H54 (cell line): ENCODE results near the gene TESPA1.
A peak's percentile ranks its signal among the peaks of the same experiment; 100 is the strongest.

ENCODE experiments used
- DNase-seq: peaks from one replicate; pipeline ENCODE4 v3.0.0; 2011; ENCODE audit warnings: low spot score, mixed read lengths; ENCODE audit not compliant: insufficient read length
- FAIRE-seq: peaks from 3 replicates; lab custom pipeline; 2011; peaks lifted over from hg19 to GRCh38; lab: Jason Lieb, UNC
- POLR2A ChIP-seq: IDR thresholded peaks from 2 replicates; pipeline ENCODE4 v1.6.1; 2011; ENCODE audit warnings: low read depth, mild to moderate bottlenecking, low read length

TESPA1 gene, protein sequence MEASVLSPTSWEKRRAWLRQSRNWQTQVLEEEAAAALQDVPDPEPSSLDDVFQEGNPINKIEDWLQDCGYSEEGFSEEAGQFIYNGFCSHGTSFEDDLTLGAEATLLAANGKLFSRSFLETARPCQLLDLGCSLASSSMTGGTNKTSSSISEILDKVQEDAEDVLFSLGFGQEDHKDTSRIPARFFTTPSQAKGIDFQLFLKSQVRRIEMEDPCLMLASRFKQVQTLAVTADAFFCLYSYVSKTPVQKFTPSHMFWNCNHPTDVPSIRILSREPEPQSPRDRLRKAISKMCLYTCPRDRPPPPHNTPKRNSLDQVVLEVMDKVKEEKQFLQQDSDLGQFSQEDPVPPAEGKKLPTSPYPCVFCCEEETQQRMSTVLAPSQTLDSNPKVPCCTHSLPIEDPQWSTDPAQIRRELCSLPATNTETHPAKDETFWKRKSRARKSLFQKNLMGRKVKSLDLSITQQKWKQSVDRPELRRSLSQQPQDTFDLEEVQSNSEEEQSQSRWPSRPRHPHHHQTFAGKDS

DNA sequence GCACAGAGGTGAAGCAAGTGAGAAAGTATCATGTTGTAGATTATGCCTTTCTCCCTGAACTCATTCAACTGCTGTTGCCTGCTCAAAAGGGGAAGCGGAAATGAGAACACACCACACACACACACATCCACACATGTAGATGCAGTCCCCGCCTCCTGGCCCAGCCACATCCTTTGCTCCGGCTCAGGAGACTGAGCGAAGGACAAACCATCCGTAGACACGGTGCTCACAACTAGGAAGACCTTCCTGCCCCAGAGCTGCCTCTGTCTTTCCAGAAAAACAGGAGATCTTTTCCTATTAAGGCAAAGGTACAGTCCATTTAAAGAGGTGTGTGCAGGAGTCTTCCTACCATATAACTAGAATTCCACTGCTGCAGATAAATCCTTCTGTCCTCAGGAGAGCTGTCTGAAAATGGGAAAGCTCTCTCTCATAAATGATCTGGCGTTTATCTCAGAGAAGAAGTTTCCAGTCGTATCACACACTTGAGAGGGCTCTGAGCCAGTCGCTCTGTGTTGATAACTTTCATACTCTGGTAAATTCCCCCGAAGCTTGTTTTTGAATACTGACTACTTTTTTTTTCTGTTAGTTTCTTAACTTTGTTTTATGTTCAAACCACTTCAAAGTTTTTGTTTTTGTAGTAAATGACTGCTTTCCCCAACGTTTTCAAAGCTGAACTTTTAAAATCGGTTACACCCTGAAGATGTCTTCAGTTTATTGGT, at the start of gene TESPA1:
TESPA1 (minus strand) TSS at position 105 of the 719 bp plus-strand sequence. CDS start 10,200 bp downstream, outside the sequence.
- DNase-seq (no peak), FAIRE-seq (no peak)
- TF ChIP-seq POLR2A, result no peak

DNA sequence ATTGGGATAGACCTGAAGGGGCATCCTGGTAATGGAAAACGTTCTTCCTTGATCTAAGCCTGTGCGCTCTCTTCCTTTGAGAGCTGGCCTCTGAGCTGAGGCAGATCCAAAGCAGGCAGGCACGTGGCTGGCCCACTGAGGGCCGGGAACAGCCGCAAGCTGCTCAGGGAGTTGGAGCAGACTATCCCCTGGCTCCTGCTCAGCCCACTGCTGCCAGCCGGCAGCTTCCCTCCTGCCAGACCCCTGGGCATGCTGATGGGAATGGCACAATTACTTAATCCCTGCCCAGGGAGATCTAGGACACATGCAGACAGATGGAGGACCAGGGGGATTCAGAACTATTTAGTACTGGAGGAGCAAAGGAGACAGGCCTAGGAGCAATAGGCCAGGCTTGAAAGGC, 49.7 kb upstream of the TESPA1 start:
- no peak for FAIRE-seq
- DNase-seq, result no peak
- TF ChIP-seq POLR2A, result no peak

DNA sequence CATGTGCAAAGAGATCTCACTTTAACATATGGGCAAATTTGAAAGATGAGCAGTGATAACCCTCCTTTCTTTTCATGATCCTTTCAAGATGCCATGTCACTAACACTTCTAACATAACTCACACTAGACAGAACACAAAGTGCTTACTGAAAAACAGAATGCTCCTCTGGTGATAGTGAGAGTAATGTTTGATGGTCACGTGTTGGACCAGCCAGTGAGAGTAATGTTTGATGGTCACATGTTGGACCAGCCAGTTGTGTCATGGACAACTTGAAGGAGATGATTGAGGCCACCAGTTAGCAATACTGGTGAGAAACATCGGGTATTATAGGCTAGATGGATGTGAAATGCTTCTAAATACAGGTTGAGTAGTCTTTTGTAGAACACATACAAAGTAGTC, 40.9 kb upstream of the TESPA1 start:
- FAIRE-seq (no peak), DNase-seq (no peak)
- no peak for TF ChIP-seq POLR2A

DNA sequence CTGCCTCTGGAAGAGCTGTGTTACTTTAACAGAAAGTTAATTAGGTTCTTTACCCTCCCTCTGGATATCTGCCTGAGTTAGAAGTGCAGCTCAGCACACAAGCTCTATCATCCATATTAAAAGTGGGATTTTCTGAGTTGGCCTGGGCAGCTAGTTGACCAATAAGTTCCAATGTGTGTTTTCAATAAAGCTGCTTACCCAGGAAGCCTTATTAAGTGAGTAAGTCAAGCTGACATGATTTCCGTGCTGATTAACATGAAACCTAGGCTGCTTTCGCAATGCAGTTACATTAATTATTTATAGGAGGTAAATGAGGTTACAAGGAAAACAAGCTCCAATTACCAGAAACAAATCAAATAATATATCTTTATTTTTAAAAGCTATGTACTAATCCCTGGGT, 40.0 kb upstream of the TESPA1 start:
- no peak for DNase-seq
- TF ChIP-seq POLR2A, result no peak
- no peak for FAIRE-seq

DNA sequence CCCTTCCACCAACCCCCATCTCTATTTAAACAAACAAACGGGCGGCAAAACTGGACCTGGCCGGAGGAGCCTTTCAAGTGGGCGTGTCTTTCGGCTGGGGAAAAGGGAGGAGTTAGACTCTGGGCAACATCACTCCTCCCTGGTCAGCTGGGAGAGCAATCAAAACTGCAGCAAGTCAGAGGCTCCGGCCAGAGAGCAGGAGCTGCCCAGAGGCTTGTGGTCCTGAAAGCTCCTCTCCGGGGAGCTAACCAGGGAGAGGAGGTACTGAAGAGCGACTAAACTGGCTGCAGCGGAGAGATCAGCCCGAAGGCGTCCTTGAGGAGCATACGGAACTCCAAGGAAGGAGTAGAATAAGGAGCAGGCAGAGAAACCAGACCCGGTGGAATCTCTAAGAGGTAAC, 35.2 kb upstream of the TESPA1 start, which contains the start of gene NEUROD4:
NEUROD4 (plus strand) TSS at position 191 of the 400 bp plus-strand sequence. CDS start 6,466 bp downstream, outside the sequence.
- DNase-seq (no peak), FAIRE-seq (no peak)
- TF ChIP-seq POLR2A, result no peak

DNA sequence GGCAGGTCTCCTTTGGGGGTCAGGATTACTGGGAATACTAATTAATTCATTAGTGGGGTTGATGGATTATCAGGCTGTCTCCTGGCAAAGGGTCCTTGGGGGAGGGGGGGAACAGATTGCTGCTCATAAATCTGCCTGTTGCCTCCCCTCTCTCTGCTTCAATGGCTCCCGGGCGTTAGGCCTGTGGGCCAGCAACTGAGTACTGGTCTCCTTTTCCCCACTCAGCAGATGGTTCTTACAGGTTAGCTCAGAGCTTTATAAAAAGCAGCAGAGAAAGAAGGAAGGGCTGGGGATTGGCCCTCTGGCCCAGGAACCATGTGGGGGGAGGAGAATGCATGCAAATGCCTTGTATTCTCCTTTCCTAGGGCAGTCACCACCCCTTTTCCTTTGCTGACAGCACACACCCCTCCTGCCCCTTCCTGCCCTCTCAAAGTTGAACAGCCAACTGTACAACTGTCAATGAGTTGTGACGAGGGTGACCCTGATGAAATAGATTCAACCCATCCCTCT, 32.9 kb upstream of the TESPA1 start:
- DNase-seq (no peak), FAIRE-seq (no peak)
- no peak for TF ChIP-seq POLR2A

DNA sequence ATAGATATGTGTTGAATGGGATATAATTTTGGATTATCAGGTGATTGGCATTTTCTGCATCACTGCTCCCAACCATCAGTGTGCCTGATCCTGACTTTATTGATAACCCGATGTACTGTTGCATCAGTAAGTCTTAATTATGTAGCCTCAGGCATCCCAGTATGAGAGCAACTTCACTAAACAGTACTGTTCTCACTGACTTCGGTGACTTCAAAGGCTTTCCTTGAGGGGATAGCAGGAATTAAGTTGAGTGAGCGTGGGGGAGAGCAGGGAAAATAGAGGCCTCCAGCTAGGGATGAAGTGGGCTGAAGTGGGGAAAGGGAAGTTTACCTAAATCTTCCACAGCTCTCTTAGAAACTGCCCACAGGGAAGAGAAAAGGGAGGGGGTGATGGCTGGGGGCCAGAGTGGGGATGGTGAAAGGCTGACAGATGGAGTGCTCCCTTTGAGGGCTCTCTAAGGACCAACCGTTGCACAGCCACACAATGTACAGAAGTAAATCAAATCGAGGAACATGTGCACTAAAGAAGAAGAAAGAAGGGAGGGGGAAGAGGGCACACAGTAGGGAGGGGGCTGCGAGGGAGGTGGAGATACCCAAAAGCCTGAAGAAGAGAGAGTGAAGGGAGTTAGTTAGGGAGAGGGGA, 24.5 kb upstream of the TESPA1 start:
- no peak for TF ChIP-seq POLR2A
- DNase-seq, result no peak
- FAIRE-seq, result no peak

DNA sequence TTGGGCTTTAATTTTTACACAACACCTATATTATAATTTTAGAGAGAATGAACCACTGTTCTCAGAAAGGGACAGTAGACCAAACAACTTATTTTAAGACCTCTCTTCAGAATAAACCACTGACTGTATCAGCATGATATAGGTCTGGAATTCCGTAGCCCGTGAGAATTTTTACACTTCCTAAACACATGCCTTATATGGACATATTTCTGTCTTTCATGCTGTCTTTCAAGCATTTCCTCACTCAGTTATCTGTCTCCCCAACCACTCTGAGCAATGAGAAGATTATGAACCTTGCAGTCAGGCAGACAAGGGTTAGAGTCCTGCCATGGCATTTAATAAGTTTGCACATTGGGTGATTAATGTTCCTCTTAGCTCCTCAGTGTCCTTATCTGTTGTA, 17.8 kb upstream of the TESPA1 start:
- TF ChIP-seq POLR2A, result no peak
- FAIRE-seq, result no peak

DNA sequence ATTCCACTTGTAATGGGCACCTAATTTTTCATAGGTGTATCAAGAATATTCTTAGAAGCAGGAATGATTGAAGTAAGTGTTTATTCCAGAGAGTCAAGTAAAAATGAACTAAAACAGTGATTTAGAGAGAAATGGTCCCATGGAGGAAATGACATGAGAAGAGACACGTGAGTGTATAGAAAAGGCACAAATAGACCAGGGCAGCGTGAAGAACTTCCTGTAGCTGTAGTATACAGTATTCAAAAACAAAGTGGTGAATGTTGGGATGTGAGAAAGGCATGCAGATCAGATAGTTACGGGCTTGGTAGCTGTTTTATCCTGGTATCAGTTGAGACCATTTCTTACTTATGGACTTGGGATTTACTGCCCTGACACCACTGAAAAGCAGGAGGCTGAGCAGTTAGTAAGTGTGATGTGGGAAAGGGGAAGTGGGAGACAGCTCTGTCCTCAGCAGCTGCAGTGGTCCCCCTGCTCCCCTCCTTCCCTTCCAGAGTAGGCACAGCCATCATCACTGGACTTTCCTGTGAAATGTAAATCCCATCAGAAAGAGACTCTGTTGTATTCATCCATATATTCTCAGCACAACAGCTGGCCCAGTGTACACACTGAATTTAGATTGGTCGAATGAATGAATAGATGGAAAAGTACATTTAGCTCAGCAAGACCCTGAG, 16.8 kb upstream of the TESPA1 start:
- DNase-seq, result no peak
- no peak for TF ChIP-seq POLR2A
- FAIRE-seq, result no peak

More for the DNA sequence above, 17.8 kb upstream of the TESPA1 start:
- no peak for DNase-seq

DNA sequence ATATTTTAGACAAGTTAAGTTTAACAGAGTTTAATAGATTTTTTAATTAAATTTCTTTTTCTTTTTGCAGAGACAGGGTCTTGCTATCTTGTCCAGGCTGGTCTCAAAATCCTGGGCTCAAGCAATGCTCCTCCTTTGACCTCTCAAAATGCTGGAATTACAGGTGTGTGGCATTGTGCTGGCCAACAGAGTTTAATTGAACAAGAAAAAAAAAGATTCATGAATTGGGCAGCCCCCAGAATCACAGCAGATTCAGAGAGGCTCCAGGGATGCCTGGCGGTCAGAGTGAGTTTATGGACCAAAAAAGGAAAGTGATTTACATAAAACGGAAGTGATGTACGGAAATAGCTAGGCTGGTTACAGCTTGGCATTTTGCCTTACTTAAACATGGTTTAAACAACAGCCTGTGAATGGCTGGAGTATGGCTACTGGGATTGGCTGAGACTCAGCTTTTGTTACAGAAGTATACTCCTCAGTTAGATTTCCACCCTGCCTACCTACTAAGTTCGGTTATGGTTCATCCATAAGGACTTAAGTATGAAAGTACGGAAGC, 14.5 kb upstream of the TESPA1 start:
- DNase-seq (no peak), FAIRE-seq (no peak)
- TF ChIP-seq POLR2A, result no peak

DNA sequence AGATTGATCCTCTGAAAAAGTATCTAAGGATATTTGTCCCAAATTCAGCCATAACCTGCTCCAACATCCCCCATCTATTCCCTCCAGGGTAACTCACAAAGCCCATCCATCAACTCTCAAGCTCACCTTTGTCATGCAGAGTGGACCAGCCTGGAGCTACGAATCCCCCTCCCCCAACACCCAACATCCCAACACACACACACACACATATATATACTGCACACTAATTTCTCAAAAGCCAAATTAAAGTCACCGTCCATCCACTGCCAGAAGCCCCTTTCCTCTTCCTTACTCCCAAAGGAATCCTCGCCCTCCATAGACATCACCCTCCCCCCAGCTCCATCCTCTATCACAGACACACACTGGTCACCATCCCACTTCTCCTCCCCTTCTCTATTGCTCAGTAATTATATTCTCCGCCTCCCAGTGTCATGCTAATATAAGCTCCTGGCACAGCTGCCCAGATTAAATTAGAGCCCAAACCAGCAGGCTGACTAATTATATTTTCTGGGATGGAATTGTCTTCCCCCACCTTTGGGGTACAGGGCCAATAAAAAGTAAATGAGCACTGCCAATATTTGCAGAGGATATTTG, 13.5 kb upstream of the TESPA1 start:
- DNase-seq (no peak), FAIRE-seq (no peak)
- TF ChIP-seq POLR2A, result no peak

DNA sequence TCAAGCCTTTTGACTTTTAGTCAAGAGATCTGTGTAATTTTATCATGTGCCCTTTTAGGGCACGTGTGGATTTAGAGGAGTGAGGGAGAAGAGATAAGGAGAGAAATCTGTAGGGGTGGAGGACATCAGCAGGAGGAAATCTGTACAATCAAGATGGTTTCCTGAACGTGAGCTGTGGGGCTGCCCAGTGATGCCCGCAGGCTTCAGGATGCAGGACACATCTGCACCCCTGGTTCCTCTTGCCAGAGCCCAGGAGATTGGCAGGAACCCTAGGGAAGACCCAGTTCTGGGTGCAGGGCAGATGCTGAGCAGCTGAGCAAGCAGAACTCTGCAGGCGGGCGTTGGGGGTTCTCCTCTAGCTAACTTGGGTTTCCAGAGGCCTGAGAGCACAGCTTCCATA, 11.6 kb upstream of the TESPA1 start:
- no peak for DNase-seq

DNA sequence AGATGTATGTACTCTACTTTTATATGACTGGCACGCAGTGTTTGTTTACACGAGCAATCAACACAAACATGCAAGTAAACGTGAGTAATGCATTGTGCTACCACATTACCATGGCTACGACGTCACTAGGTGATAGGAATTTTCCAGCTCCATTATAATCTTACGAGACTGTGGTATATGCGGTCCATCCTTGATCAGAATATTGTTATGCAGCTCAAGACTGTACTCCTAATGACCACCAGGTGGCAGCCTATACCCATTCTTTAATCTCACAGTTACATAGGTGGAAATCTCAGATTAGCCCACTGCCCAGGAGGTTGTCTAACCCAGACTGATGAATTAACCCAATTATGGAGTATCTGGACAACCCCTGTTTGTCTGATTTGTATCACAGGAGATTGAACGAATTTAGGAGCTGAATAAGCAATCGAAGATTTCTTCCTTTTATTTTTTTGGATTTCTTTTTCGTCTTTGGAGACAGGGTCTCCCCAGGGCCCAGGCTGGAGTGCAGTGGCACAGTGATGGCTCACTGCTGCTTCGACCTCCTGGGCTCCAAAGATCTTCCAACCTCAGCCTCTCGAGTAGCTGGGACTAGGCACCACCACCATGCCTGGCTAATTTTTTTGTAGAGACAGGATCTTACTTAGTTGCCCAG, 8.7 kb upstream of the TESPA1 start:
- DNase-seq (peak; percentile 40), FAIRE-seq (peak; percentile 86)
- no peak for TF ChIP-seq POLR2A

More for the DNA sequence above, 11.6 kb upstream of the TESPA1 start:
- TF ChIP-seq POLR2A, result no peak
- no peak for FAIRE-seq
